ENCODE data around the gene CPM. TPM values are rescaled to one million over a fixed set of nuclear protein-coding genes. Genes with fewer than 3 reads are reported as not detected.

The CPM gene
- total and polyA plus RNA-seq, 10 donors = 3.5 to 189 (median 52.5) TPM

DNA sequence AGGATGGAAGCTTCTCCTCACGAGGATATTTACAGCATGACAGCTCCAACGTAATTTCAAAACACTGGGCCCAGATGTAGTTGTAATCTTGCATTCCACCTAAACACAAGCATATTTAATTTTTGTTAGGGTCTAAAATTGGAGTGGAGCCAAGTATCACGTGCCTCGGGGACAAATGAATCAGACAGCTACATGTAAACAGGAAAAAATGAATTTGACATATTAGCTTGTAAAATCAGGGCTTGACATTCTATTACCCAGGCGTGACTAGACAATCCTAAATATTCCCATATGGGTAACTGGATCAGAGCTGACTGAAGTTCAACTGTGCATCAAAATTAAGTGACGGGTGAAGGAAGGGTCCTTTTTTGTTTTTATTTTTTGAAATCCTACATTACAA, 66.0 kb downstream of the CPM start:
- no peak for DNase-seq
- Histone ChIP-seq H3K27me3 (replicated peaks in 1 of 7) (no peaks in the 10 kb centered on the region), H3K4me3 (no peak overlapping the region), H3K27ac (no peak overlapping the region), H3K4me1 (peaks cover 0 to 9% (median 3%) of the 10 kb centered on the region in 6 donors), H3K36me3 (peaks cover 0 to 76% (median 11%) of the 10 kb centered on the region in 6 donors), H3K9me3 (no peaks in the 10 kb centered on the region)
- intact Hi-C loops (cut with DNase I; ENCODE audit: low total_unique reads) = loop anchor here (10.0 kb wide), 2 partner anchors 208 to 288 kb away; no protein-coding TSS in a partner anchor
- 62 to 71% (median 68%) methylated on average over 6 of the region's 6 CpGs for WGBS, 5 donors
- TF ChIP-seq POLR2A (IDR thresholded peaks at IDR 0.05) (no peak), POLR2AphosphoS5 (IDR thresholded peaks at IDR 0.05) (no peak)
- TF ChIP-seq, protein P1, sequence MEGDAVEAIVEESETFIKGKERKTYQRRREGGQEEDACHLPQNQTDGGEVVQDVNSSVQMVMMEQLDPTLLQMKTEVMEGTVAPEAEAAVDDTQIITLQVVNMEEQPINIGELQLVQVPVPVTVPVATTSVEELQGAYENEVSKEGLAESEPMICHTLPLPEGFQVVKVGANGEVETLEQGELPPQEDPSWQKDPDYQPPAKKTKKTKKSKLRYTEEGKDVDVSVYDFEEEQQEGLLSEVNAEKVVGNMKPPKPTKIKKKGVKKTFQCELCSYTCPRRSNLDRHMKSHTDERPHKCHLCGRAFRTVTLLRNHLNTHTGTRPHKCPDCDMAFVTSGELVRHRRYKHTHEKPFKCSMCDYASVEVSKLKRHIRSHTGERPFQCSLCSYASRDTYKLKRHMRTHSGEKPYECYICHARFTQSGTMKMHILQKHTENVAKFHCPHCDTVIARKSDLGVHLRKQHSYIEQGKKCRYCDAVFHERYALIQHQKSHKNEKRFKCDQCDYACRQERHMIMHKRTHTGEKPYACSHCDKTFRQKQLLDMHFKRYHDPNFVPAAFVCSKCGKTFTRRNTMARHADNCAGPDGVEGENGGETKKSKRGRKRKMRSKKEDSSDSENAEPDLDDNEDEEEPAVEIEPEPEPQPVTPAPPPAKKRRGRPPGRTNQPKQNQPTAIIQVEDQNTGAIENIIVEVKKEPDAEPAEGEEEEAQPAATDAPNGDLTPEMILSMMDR (IDR thresholded peaks at IDR 0.05 in 8 of 11, conservative IDR thresholded peaks at IDR 0.05 in 3 of 11) = no peak

DNA sequence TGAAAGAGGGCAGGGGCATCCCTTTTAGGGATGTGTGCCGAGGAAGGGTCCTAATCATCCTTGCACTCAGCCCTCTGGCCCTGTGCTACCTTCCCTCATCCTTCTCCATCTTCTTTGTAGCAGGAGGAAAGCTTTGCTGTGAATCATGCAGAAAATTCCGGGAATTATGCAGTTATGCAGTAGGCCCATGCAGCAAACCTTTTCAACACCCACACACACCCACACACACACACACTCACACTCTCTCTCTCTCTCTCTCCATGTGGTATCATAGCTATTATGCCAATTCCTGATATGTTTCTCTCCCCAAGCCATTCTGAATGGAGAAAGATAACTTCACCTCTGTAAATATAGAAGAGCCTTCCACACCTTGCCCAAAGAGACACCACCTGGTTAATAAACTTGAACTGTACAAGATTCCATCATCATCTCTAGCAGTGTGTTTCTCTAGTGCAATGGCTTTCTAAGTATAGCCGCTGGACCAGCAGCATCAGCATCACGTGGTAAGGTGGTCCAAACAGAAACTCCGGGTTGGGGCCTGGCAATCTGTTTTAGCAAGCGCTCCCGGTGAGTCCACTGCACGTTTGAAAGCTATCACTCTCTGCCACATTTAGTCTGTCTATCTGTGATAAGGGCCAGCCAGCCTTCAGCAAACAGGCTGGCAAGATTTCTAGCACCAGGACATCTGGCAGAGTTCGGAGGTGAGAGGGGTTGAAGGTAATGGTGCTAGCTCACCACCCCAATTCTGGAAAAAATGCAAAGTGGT, 67.4 kb downstream of the CPM start:
- no peak for TF ChIP-seq POLR2AphosphoS5 (IDR thresholded peaks at IDR 0.05)
- no peak for TF ChIP-seq POLR2A (IDR thresholded peaks at IDR 0.05)
- TF ChIP-seq, protein P1 (IDR thresholded peaks at IDR 0.05 in 8 of 11, conservative IDR thresholded peaks at IDR 0.05 in 3 of 11) = no peak
- Histone ChIP-seq H3K4me1 (peaks cover 0 to 9% (median 3%) of the 10 kb centered on the region in 6 donors), H3K27ac (no peak overlapping the region), H3K27me3 (replicated peaks in 1 of 7) (no peaks in the 10 kb centered on the region), H3K36me3 (peaks cover 0 to 62% (median 1%) of the 10 kb centered on the region in 6 donors), H3K9me3 (no peaks in the 10 kb centered on the region), H3K4me3 (no peak overlapping the region)
- no peak for DNase-seq
- WGBS, 5 donors = 79 to 94% (median 91%) methylated on average over 9 of the region's 9 CpGs
- intact Hi-C loops (cut with DNase I; ENCODE audit: low total_unique reads) = loop anchor here (10.0 kb wide), 2 partner anchors 209 to 289 kb away; no protein-coding TSS in a partner anchor

DNA sequence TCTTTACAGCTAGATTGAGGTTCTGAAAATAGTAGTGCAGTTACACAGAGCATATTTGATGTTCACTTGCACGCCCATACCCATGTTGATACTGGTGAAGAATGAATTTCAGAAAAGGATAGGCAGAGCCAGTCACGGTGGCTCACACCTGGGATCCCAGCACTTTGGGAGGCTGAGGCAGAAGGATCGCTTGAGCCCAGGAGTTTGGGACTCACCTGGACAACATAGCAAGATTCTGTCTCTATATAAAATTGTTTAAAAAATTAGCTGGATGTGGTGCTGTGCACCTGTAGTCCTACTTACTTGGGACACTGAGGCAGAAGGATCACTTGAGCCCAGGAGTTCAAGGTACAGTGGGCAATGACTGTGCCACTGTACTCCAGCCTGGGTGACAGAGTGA, 68.4 kb downstream of the CPM start:
- DNase-seq = no peak
- intact Hi-C loops (cut with DNase I; ENCODE audit: low total_unique reads) = loop anchor here (10.0 kb wide), 2 partner anchors 210 to 290 kb away; no protein-coding TSS in a partner anchor

More for the DNA sequence above, 68.4 kb downstream of the CPM start:
- no peak overlapping the region for H3K27ac ChIP-seq
- H3K9me3 ChIP-seq = no peaks in the 10 kb centered on the region
- no peak for TF ChIP-seq POLR2A (IDR thresholded peaks at IDR 0.05)
- TF ChIP-seq POLR2AphosphoS5 (IDR thresholded peaks at IDR 0.05) = no peak
- TF ChIP-seq, protein P1 (IDR thresholded peaks at IDR 0.05 in 8 of 11, conservative IDR thresholded peaks at IDR 0.05 in 3 of 11) = no peak
- 89 to 97% (median 94%) methylated on average over 3 of the region's 3 CpGs for WGBS, 5 donors
- no peaks in the 10 kb centered on the region for H3K27me3 ChIP-seq (replicated peaks in 1 of 7)
- peaks cover 0 to 9% (median 3%) of the 10 kb centered on the region in 6 donors for H3K4me1 ChIP-seq
- H3K4me3 ChIP-seq = no peak overlapping the region
- peaks cover 0 to 52% (median 0%) of the 10 kb centered on the region in 6 donors for H3K36me3 ChIP-seq
